SIG-M5 treated with dmso at 0.1 percent for 504 hours (cell line): ENCODE data around the gene SNAPIN.

Experiments used
- DNase-seq: peaks from one replicate; lab custom pipeline; 2025; ENCODE audit not compliant: unreplicated experiment; lab: John Stamatoyannopoulos, UW

The SNAPIN gene, protein sequence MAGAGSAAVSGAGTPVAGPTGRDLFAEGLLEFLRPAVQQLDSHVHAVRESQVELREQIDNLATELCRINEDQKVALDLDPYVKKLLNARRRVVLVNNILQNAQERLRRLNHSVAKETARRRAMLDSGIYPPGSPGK

DNA sequence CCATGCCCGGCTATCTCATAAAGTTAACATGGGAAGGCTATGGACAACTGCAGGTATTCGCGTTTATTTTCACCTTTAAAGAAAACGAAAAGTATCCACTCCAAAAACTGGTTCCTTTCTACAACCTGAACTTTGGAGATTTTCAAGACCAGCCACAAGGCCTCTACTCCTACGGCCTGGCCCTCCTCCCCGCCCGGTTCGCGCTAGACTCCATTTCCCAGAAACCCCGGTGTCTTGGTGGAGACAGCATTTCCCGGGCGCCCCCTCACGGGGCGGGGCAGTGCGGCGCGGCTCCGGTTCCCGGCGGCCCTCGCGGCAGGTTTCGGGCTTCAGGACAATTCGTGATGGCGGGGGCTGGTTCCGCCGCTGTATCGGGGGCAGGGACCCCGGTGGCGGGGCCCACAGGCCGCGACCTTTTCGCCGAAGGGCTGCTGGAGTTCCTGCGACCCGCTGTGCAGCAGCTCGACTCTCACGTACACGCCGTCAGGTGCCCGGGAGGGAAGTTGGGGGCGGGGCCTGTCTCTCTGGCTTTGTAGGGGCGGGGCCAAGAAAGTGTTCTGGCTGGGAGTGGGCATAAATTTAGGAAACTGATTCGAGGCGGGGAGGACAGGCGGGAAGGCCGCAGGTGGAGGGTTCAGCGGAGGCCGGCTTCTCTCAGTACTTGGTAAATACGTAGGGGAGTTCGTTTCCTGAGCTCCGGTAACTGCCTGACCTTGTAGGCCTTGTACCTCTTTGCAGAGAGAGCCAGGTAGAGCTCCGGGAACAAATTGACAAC is at the start of gene SNAPIN:
Gene SNAPIN, plus strand, starts transcription at position 304 of the 775 bp plus-strand sequence. Its CDS starts 41 bp downstream, at position 345.
- DNase-seq = peak; percentile 93

DNA sequence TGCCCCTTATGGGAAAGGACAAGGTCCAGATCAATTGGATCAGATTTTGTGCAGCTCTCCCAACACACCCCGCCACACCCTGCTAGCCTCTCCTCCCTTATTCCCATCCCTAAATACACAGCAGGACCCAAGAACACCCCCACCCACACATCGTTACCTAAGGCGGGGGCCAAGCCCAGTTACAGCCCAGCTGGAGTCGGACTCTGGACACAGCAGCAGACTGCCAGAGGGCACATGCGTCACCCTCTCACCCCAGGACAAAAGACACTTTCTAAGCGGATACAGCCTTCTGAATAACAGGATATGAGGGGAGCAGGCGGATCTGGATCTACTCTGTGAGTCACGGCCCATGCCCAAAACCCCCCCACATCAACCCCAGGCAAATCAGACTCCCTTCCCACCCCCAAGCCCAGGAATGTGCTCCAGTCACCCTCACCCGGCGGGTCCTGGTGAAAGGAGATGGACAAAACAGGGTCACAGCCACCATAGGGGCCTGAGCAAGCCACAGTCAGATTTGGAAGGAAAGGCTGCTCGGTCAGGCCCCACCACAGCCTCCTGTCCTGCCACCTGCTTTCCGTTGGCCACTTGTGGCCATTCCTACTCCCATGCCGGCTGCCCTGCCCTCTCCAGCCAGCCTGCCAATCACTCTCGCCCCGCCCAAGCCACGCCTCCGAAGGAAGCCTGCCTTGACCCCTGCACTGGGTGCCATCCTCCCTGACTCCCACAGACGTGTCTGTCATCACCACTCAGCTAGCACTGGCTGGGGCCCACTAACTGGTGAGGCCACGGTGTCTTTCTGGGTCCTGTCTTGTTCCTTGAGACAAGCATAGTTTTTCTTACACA is 49.5 kb upstream of the SNAPIN start:
- peak; percentile 68 for DNase-seq

DNA sequence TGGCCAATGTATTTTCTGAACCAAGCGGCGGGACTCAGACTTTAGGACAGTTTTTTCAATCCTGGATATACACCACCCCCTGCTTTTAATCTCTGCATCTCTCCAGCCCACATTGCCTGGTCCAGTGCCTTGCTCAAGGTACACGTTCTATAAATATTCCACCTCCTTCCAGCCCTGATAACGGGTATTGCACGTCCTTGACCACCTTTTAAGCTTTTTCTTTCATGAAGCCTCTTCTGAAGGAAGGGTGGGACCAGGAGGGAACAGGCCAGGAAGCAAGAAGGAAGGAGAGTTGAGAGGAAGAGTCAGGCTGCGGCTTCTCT is 49.0 kb upstream of the SNAPIN start:
- DNase-seq = no peak

GRCh38 chr1:153610334-153610733 is 48.2 kb upstream of the SNAPIN start:
- DNase-seq = no peak

DNA sequence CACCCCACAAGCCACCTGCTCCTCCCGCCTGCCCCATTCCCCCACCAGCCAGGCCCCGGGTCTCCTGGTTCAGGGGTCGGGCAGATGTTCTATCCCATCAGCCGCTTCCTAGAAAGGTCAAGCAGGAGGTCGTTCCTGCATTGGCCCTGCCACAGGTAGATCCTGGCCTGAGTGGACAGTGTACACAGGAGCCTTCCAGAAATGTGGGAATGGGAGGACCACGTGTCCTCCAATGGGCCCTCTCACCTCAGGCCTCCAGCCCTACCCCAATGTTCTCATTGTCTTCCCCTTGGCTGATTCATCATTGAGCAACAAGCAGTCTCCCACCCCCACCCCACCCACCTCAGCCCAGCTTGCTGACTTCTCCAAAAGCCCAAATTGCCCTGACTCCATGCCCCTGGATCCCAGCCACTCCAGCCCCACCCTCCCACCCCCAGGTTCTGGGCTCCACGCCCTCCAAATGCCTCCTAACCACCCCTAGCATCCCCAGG is 47.6 kb upstream of the SNAPIN start:
- DNase-seq = peak; percentile 45

DNA sequence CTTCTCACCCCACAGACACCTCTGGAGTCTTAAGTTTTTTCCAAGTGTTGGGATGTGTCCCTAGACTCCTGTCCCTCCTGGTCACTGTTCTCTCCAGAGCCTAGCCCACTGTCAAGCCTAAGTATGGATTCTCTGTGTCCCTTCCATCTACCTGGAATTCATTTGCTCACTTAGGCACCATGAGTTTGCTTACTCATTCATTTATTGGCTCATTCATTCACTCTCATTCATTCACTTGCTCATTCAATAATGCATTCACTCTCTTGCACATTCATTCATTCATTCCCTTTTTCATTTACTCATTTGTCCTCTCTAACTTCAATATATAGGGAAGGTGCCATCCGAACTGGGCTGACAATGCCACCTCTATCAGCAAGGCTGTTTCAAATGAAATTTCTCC is 47.1 kb upstream of the SNAPIN start:
- DNase-seq = no peak

DNA sequence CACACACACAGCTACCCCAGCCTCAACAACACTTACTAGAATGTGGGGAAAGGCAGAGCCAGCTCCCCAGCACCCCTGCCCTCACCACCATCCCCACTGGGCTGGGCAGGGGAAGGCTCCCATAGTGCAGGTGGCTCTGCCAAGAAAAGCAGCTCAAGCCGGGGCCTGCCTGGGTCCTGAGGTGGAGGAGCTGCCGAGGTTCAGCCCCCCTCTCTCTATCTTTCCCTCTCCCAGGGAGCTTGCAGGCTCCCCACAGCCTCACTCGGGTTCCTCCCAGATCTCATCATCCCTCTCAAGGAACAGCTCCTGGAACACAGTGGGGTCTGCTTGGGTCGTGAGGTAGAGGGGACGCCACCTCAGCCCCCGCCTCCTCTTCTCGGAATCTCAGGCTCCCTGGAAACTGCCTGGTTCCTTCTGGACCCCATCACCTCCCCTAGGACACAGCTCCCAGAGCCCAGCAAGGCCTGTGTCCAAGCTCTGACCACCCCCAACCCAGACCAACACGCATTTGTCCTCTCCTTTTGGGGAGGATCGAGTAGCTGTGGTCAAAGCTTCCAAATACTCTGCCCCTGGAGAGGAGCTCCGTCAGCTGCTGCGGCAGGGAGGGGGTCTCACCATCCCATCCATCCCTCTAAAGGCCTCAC is 46.3 kb upstream of the SNAPIN start:
- DNase-seq = no peak

- DNase-seq = no peak
These were observed 45.7 kb upstream of the SNAPIN start, which contains the start of gene S100A16 for GRCh38 chr1:153612755-153613331. TSS of gene S100A16 (minus strand) at chr1:153613137. CDS start at chr1:153608151, 4,986 bp downstream.

DNA sequence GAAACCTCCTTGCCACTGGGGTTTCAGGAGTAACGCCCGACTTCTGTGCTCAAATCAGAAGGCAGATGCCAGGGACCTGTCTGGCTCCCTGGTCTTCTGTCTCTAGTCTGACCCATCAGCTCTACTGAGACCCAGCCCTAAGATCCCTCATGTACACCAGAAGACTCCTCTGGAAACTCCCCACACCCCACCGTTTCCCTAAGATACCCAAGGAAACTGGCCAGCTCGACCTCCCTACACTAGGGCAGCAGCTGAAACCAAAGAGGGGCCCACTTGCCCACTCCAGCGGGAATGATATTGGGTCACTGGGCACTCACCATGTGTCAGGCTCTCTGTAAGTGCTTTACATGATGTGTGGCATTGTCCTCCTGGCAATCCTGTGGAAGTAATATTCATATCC is 45.1 kb upstream of the SNAPIN start:
- DNase-seq = no peak

GRCh38 chr1:153614189-153614900 is 44.2 kb upstream of the SNAPIN start:
- no peak for DNase-seq

DNA sequence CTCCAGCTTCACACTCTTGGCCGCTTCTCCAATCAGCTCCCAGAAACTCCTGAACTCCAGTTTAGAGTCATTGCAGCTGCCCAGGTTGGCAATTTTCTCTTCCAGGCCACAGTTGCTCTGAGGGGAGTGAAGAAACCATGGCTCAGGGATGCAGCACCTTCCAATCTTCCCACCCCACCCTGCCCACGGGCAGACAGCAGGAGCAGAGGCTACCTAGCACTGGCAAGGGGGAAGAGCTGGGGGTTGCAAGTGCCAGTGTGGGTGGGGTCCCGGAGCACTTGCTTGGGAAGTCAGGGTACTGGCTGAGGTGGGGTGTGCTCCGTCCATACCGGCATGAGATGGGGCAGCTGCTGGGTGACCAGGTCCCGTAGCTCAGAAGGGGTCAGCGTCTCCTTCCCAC is 43.6 kb upstream of the SNAPIN start:
- DNase-seq = no peak

DNA sequence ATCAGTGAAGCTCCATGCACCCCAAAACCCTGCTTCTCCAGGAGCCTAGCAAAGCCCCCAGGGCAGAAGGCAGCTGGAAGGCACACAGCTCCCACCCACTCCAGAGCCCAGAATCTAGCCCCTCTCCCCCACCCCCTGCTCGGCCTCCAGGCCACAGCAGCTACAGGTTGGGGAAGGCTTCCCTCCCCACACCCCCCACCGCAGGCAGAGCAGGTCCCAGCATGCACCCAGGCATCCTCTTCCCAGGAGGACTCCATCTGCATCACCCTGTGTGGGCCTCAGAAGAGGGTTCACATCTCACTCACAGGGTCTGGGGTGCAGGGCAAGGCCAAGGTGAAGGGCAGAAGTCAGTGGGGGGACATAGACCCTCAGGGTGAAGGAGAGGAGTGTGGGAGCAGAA is 43.1 kb upstream of the SNAPIN start:
- no peak for DNase-seq

DNA sequence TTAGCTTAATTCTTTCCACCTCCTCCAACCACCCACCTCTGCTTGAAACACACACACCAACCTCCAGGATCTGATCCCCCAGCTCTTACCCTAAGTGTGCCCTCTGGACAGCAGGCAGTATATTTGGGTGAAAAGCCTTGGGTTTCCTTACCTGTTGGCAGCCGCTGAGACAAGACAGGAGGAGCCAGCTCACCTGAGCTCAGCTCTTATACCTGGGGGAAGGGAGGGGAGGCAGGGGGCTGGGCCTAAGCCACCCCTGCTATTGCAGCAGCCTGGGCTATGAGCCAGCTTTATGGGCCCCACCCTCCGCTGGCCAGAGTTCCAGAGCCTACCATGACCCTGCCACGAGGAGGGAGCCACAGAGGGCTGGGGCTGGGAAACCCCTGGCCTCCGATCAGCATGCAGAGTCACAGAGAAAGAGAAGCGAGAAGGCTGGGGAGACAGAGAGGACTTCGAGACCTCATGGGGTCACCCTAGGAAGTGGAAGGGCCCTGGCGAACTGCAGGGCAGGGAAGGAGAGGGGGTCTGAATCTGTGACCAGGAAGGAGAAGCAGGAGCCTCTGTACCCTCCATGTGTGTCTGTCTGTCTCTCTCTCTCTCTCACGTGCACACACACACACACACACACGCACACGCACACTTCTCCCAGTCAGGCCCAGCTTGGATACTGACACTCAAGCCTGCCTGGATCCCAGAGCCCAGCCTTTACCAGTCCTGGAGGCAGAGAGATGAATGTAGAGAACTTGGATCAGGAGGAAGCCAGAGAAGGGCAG is 42.2 kb upstream of the SNAPIN start, which contains the start of gene S100A14:
Gene S100A14, minus strand, starts transcription at position 182 of the 773 bp plus-strand sequence. CDS start 467 bp downstream, outside the sequence.
- no peak for DNase-seq

DNA sequence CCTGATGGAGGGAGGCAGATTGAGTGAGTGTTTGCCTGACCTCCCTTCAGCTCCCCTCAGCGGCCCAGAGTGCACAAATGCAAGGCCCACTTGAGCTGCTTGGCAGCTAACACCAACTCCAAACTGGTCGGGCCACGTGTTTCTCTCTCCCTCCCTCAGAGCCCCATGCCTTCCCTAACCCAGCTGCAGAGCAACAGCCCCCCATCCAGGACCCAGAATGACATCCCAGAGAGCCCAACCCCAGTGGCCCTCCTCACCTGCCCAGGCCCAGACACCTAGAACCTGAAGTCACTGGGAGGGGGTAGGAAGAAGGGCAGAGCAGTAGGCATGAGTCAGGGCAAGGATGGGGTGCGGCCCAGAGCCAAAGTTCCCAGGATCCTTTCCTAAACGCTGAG is 41.6 kb upstream of the SNAPIN start:
- DNase-seq = no peak

DNA sequence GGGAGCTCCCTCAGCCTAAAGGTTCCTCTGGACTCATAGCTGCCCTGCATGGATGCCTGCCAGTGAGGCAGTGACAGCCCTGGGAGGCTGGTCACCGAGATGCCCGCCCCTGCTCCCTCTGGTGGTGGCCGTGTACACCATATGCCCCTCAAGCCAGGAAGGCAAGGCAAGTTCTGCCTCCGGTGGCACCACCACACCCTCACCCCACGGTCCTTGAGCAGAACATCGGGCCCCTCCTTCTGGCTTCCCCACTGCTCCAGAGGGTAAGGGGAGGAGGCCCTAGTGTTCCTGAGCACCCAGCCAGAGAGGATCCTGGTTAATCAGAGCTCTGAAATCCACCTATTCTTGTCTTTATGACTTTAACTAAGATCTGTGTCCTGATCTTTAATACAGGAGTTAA is 40.8 kb upstream of the SNAPIN start:
- peak; percentile 53 for DNase-seq

DNA sequence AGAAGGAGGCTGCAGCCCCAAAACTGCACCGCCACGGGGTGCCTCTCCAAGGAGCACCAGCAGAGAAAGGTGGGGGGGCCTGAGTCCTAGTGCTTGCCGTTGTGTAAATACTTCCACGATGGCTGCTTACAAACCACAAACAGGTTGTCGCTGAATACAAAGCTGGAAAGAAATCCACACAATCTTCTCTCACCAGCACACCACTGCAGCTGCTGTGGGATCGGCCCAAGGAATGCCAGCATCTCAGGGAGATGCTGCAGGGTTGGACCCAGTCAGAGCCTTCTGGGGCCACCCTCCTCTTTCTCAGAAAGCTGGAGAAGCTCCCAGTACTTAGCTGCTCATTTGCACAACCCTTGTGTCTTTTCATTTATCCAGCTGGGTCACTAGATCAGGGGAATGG is 39.3 kb upstream of the SNAPIN start:
- no peak for DNase-seq

DNA sequence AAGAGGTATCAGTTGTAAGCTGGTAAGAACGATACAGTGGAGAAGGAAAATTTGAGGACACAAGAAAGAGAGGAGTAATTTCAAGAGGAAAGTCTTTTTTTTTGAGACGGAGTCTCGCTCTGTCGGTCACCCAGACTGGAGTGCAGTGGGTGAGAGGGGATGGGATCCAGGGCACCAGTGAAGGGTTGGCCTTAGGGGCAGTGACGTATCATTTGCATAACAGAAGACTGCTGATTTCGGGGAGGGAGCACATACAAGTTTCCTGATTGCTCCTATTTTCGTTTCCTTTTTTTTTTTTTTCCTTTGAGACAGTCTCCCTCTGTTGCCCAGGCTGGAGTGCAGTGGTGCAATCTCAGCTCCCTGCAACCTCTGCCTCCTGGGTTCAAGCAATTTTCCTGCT is 35.4 kb upstream of the SNAPIN start:
- peak; percentile 79 for DNase-seq

DNA sequence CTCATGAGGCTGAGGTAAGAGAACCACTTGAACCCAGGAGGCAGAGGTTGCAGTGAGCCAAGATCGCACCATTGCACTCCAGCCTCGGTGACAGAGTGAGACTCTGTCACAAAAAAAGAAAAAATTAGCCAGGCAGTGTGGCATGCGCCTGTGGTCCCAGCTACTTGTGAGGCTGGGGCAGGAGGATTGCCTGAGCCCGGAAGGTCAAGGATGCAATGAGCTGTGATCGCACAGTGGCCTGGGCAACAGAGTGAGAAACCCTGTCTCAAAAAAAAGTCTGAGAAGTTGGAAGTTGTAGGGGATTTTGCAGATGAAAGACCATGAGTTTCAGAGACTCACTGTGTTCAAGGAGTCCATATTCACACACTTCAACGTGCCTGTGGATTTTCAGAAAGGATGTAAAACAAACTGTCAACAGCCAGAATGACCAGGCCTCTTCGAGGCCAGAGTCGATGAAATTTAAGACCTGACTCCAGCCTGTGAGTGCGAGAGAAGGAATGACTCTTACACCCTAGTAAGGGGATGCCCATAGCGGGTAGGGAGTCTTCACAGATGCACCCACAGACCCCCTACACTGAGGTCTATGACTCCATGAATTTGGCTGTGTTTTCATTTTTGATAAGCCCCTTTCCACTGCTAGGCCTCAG is 33.4 kb upstream of the SNAPIN start:
- DNase-seq = no peak

DNA sequence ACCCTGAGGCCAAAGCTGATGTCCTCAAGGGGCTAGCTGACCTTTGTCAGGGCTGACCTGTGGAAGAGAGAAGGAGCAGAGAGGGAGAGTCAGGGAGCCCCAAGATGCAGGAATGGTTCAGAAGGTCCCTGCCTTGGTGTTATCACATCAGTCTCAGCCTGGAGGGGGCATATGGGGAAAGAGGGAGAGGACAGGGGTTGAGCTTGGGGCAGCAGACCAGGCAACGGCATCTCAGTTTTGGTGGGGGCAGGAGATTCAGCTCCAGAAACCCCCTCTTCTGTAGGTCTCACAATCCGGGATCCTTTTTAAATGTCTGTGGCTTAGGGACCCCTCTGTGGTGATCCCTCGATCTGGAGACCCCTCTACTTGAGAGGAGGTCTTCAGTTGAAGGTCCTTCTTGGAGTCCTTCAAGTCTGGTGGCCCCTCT is 32.0 kb upstream of the SNAPIN start:
- DNase-seq = no peak
